ENCODE results near the gene MAMLD1.

- TF ChIP-seq, protein P1, sequence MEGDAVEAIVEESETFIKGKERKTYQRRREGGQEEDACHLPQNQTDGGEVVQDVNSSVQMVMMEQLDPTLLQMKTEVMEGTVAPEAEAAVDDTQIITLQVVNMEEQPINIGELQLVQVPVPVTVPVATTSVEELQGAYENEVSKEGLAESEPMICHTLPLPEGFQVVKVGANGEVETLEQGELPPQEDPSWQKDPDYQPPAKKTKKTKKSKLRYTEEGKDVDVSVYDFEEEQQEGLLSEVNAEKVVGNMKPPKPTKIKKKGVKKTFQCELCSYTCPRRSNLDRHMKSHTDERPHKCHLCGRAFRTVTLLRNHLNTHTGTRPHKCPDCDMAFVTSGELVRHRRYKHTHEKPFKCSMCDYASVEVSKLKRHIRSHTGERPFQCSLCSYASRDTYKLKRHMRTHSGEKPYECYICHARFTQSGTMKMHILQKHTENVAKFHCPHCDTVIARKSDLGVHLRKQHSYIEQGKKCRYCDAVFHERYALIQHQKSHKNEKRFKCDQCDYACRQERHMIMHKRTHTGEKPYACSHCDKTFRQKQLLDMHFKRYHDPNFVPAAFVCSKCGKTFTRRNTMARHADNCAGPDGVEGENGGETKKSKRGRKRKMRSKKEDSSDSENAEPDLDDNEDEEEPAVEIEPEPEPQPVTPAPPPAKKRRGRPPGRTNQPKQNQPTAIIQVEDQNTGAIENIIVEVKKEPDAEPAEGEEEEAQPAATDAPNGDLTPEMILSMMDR (IDR thresholded peaks at IDR 0.05): no peak
- no peak for TF ChIP-seq POLR2A (IDR thresholded peaks at IDR 0.05)
Measured at GRCh38 chrX:150334981-150335380, 28.1 kb upstream of the MAMLD1 start.

Measured in Peyer's patch (tissue), 4 donors.